ENCODE data around the gene SORCS2. TPM values are rescaled to one million over a fixed set of nuclear protein-coding genes. Genes with fewer than 3 reads are reported as not detected.

Gene SORCS2
- total RNA-seq, 1 donor from 2014 or later = 6.9 TPM

DNA sequence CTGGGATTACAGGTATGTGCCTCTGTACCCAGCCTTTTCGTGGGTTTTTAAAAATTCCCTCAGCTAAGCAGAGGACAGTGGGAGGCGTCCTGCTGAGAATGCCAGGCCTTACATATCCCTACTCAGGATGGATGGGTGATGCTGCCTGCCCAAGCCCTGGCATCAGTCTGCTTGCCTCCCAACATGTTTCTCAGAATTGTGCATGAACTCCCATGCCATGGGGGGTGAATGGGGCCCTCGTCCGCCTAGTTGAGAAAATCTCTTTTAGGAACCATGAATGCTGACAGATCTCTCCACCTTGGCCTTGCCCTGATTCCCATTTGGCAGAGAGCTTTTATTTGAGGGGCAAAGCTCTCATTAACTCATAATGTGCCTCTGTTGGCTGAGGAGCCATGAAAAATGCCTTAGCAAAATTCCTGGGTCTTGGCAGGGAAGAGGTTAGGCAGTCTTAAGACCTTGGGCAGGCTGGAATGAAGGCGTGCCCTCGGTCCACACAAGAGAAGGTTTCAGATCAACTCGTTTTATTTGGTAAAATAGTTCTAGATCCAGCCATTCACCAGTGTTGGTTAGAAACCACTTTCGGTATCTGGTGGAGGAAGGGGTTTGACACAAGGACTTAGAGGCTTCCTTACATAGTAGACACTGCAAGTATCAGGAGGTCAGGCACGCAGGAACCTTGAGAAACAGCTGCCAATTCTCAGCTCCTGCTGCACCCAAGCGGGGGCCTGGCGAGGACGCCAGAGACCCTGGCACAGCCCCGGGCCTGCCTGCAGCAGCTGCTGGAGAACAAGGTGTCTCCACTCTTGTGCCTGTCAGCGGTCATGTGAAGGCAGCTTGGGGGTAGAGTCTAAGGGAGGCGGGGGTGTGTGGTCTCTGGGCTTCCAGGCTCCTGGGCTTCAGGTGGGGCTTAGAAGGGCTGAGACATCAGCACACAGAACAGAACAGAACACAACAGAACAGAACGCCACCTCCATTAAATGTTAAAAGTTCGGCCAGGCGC is 435.2 kb downstream of the SORCS2 start:
- intact Hi-C loops (cut with DNase I) = no loop called here
- DNase-seq (ENCODE audit: low spot score) = no peak

DNA sequence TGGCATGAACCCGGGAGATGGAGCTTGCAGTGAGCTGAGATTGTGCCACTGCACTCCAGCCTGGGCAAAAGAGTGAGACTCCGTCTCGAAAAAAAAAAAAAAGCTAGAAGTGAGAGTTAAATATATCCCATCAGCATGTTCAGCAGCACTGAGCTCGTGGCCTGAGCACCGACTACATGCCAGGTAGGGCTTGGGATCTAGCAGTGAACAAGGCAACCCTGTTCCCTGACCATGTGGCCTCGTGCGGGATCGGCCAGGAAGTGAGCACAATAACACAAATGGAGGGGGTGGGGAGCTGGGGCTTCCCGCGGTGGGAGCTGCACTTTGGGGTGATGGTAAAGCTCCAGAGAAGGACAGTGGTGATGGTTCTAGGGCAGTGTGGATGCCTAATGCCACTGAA is 436.1 kb downstream of the SORCS2 start:
- no peak for DNase-seq (ENCODE audit: low spot score)
- intact Hi-C loops (cut with DNase I) = no loop called here

DNA sequence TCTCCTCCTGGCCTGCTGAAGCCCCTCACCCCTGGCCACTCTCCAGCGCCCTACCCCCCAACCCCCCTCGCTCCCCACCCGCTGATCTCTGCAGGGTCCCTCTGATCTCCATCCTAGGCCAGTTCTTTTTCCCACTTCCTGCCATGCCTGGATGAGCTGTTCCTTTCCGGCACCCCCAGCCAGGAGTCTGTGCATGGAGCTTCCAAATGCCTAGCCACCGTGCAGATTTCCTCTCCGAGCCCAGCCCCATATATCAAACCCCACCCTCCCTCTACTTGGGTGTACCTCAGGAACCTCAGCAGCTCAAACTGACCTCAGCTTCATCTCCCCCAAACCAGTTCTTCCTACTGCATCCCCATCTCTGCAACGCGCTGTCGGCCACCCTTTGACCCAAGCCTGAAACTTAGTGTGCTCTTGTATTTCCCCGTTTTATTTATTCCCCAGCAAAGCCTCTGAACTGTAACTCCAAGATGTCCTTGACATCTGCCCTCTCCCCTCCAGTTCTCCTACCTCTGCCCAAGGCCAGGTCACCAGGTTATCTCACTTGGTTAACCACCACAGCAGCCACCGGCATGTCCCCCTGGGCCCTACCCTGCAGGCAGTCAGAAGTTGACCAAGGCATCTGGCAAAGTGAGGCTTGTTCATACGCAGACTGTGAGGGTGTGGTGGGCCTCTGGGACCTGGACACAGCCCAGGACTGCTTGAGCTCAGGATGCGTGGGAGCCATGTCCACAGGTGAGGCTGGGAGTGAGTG is 437.3 kb downstream of the SORCS2 start:
- DNase-seq (ENCODE audit: low spot score) = no peak
- intact Hi-C loops (cut with DNase I) = loop anchor here (2.0 to 5.0 kb wide), 2 partner anchors 32 to 111 kb away; no protein-coding TSS in a partner anchor

DNA sequence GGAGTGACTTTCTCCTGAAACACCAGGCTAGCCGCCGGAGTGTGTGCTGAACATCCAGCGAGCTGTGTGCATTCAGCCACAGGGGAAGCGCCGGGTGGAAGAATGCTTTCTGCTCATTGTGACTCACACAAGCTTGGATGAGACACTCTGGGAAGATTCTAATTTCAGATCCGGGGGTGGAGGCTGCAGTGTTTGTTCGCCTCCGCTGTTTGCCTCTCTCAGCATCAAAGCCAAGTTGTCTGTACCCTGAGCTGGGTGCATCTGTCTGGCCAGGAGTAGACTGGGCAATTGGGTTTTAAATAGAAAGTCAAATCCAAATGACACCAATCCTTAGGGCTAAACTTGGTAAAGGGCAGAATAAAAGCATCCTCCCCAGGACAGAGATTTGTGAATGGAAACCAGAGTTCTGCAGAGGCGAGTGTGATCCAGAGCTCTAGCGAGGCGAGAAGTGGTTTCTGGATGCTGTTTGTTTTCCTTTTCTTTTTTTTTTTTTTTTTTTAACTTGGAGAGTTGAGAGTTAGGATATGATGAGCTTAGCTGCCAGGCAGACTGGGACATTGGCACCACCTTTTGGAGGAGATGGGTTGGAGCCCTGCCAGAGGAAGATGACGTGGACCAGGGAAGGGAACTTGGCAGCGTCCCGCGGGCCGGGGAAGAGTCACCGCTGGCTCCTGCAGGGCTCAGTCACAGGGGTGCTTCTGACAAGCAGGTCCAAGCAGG is 438.4 kb downstream of the SORCS2 start:
- intact Hi-C loops (cut with DNase I) = loop anchor here (2.0 to 5.0 kb wide), 2 partner anchors 33 to 112 kb away; no protein-coding TSS in a partner anchor
- DNase-seq (ENCODE audit: low spot score) = peak; percentile 86

DNA sequence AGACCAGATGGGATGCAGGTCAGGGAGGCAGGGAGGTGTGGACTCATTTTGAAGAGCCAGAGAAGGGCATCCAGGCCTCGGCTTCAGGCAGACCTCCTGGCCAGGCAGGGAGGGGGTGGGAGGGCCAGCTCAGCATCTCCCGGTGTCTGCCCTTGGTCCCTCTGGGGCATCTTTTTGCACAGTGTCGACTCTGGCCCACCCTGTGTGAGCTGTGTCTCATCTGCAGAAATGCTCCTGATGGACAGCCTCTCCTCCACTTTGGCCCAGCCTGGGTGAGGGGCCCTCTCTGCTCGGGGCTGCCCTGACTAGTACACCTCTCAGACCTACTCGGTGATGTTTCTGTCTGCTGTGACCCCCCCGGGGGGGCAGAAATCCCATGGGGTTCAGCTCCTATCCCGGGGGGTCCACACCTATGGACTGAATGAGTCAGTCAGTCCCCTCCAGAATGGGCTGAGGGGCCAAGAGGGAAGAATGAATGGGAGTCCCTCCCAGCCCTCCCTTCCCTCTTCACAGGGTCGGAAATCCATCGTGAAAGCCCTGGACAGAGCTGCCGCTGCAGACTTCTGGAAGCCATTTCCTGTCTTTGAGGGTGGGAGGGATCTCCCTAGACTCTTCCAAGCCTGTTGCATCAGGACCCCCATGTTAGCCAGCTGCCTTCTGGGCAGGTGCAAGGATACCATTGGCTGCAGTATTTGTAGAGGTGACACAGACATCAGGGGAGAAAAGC is 439.1 kb downstream of the SORCS2 start:
- intact Hi-C loops (cut with DNase I) = loop anchor here (2.0 to 5.0 kb wide), 2 partner anchors 34 to 113 kb away; no protein-coding TSS in a partner anchor
- DNase-seq (ENCODE audit: low spot score) = no peak

DNA sequence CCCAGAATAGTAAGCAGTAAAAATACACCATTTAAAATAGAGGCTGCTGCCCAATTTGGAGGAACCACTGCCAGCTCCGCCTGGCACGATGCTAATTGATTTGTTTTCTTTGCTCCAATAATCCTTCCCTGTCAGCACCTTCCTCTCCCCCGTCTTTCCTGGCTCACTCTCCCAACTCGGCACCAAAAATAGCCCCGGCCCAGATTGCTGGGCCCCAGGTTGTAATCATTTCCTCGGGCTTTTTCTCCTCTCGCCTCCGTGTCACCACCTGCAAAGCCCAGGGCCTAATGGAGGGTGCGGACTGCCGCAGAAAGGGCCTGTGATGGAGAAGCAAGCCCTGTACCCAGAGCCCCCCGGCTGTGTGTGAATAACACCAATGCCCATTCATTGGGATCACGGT is 440.0 kb downstream of the SORCS2 start:
- DNase-seq (ENCODE audit: low spot score) = no peak
- intact Hi-C loops (cut with DNase I) = loop anchor here (5.0 kb wide), 1 partner anchor 35 kb away; no protein-coding TSS in a partner anchor

DNA sequence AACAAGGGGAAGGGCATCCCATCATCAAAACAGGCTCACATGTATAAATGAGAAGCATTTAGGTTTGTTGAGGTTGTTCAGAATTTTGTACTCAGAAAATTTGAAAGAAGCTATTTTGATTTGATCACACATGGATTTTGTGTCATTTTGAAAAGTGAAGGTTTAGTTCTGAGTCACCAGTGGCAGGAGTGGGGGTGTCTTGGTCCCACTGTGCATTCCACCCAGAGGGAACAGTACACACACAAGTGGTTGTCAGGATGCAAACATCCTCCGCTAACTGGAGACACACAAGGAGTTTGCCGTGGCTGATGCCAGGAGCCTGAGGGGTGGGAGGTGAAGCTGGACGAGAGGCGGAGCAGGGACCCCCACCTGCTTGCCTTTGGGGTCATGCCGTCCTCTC is 440.6 kb downstream of the SORCS2 start:
- intact Hi-C loops (cut with DNase I) = loop anchor here (5.0 kb wide), 1 partner anchor 36 kb away; no protein-coding TSS in a partner anchor
- no peak for DNase-seq (ENCODE audit: low spot score)

DNA sequence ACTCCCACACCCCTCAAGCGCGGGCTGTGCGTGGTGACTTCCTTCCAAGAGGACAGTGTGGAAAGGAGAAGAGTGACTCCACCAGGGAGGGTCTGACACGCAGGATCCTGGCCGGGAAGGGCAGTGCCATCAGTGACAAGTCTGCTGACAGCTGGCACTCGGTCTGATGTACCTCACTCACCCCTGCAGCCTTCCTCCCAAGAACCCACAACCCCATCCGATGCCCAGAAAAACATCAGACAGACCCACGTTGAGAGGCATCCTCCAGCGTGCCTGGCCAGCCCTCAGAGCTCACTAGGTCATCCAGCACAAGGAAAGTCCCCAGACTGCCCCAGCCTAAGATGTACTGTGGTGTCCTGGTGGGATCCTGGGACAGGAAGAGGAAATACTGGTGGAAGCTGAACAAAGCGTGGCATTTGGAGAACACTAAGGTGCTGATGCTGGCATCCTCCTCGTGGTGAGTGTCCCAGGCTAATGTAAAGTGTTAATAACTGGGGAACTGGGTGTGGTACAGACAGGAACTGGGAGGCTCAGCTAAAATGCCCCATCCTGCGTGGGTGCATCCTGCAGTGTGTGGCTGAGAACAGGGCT is 442.4 kb downstream of the SORCS2 start:
- no peak for DNase-seq (ENCODE audit: low spot score)
- intact Hi-C loops (cut with DNase I) = loop anchor here (5.0 kb wide), 1 partner anchor 37 kb away; no protein-coding TSS in a partner anchor

DNA sequence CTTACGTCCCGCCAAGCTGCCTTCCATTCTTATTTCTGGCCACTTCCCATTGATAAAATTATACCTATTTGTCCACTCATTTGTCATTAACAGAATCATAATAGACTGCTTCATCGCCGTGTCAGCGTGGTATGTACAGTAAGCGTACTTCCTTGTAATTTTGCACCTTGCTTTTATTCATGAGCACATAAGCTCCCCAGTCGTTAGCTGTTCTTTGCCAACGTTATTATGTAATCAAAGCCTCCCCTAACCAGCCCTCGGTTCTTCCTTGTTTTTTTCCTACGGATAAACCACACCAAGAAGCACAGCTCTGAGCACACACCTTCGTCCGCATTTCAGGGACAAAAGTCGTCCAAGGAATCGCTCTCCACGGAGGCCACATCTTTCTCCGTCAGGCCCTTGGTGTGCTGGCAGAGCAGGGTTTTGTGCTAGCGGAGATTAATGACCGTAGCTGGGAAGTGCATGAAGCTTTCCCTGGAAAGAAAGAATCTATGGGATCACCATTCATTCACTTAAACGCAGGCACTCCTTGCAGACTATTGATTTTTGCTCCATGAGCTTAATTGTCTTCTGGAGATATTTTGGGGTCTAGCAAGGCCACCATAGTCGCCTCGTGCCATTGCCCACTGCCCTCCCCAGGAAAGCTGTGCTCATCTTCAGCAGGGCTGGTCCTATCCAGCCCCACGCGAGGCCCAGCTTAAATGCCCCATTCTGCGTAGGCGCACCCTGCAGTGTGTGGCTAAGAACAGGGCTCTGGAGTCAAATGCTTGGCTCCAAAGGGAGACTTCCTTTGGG is 443.3 kb downstream of the SORCS2 start:
- no peak for DNase-seq (ENCODE audit: low spot score)
- intact Hi-C loops (cut with DNase I) = no loop called here

DNA sequence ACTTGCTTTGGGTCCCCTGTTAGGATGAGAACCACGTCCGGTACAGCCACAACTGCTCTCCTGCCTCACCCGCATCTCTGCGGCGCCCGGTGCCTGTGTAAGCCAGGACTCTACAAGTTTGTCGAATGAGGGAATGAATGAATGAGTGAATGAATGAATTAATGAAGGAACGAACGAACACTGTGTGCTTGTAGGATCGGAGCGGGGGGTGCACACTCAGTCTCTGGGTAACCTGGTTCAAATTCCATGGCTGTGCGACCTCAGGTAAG is 443.8 kb downstream of the SORCS2 start:
- DNase-seq (ENCODE audit: low spot score) = no peak
- intact Hi-C loops (cut with DNase I) = no loop called here

DNA sequence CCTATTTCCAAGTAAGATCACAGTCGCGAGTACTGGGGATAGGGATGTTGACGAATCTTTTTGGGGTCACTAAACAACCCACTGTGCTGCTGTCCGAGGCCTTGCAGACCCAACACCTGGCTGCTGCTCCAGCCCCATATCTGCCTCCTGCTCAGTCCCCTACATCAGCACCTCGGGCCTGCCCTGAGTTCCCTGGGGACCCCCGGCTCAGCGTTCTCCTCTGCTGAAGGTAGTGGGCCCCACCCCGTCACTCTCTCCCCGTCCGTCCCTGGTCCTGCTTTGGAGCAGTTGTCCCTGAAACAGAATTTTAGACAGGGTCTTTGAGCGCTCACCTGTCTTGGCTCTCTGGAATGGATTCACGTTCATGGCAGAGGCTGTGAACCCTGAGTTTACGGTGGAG is 444.8 kb downstream of the SORCS2 start:
- no peak for DNase-seq (ENCODE audit: low spot score)
- intact Hi-C loops (cut with DNase I) = no loop called here

DNA sequence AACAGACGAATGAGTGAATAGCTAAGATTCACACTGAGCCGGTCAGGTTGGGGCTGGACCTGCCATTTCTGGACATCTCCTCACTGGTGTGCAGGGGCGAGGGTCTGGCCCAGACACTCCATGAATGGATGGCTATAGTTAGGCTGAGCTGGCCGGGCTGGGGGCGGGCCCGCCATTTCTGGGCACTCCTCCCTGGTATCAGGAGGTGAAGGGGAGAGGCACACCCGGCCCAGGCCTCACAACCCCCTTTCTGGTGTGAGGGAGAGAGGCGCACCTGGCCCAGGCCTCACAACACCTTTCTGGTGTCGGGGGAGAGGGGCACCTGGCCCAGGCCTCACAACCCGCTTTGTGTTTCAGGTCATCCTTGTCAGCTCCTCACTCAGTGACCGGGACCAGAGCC is 445.6 kb downstream of the SORCS2 start:
- no peak for DNase-seq (ENCODE audit: low spot score)
- intact Hi-C loops (cut with DNase I) = no loop called here

DNA sequence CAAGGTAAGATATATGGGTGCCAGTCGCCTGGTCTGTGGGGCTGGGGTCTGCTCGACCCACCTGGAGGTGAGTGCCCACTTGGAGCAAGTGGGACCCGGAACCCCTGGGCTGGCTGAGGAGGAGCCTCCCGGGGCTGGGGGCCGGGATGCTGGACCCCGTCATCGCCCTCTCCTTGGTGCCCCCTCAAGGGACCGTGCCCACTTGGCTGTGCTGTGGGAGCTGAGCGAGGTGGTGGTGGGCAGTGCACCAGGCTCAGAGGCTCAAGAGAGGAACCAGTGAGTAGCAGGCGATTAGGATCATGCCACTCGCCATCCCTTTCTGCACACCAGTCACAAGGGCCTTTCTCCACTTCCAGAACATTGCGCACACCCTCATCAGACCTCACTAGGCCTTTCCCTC is 446.2 kb downstream of the SORCS2 start:
- intact Hi-C loops (cut with DNase I) = no loop called here
- DNase-seq (ENCODE audit: low spot score) = no peak

DNA sequence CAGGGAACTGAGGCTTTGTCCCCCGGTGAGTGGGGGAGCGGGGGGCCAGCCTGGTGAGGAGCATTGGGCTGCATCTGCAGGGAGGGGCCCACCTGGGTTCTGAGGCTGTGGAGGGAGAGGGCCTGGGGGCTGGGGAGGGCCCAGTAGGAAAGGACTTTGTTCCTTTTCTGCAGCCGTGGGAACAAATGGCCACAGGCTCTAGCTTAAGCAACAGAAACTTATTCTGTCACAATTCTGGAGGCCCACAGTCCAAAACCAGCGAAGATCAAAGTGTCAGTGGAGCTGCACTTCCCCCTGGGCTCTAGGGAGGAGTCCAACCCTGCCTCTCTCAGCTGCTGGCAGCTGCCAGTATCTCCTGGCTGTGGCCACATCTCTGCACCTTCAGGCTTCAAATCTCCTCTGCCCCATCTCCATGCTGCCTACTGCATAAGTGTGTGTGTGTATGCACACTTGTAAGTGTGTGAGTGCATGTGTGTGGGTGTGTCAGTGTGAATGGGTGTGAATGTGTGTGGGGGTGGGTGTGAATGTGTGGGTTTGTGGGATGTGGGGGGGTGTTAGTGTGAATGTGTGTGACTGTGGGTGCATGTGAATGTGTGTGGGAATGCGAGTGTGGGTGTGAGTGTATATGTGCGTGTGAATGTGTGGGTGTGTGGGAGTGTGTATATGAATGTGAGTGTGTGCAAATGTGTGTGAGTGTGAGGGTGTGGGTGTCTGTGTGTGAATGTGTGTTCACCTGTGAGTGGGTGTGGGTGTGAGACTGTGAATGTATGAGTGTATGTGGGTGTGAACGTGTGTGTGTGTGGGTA is 446.8 kb downstream of the SORCS2 start:
- intact Hi-C loops (cut with DNase I) = no loop called here
- DNase-seq (ENCODE audit: low spot score) = no peak

DNA sequence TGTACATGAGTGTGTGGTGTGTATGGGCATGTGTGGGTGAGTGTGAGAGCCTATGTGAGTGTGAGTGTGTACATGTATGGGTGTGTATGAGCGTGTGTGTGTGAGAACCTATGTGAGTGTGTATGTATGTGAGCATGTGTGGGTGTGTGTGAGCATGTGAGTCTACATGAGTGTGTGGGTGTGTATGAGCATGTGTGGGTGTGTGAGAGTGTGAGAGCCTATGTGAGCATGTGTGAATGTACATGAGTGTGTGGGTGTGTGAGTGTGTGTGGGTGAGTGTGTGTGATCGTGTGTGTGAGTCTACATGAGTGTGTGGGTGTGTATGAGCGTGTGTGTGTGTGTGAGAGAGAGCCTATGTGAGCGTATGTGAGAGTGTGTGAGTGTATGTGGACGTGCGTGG is 447.8 kb downstream of the SORCS2 start:
- no peak for DNase-seq (ENCODE audit: low spot score)
- intact Hi-C loops (cut with DNase I) = no loop called here

DNA sequence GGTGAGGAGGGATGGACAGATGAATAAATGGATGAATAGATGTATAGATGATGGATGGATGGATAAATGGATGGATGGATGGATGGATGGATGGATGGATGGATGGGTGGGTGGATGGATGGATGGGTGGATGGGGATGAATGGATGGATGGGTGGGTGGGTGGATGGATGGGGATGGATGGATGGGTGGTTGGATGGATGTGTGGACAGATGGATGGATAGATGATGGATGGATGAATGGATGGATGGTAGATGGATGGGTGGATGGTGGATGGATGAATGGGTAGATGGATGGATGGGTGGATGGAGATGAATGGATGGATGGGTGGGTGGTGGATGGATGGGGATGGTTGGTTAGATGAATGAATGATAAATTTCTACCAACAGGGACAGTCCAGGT is 449.4 kb downstream of the SORCS2 start:
- no peak for DNase-seq (ENCODE audit: low spot score)
- intact Hi-C loops (cut with DNase I) = no loop called here

DNA sequence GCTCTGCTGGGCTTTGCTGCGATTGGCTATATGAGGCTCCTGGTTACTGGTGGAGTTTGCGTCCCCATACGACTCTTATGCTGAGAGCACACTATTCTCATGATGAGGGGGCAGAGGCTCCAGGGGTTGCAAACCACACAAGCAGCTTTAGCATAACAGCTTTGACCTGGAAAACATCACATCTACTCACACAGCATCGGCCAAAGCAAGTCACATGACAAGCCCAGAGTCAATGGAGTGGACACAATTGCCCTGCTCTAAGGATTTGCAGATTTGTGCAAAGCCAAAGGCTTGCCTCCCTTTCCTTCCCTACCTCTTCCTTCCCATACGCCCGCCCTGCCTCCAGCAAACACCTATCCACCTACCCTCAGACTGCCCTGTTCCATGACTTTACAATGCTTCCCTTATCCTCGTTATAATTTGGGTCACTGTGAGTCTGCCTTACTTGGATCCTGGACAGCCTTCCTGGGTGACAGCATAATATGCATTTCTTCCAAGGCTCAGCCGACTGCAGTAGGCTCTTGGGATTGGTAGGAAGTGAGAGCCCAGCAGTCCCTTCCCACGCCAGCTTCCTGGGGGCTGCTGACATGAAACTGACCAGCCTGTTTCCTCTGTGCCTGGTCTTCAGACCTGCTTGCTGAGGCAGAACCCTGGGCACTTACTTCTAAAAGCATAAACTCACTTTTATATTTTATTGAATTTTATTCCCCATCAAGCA is 450.6 kb downstream of the SORCS2 start:
- no peak for DNase-seq (ENCODE audit: low spot score)
- intact Hi-C loops (cut with DNase I) = no loop called here

Data from cardiac septum (tissue), 1 donor.